Limb (tissue), 2 donors: ENCODE measurements around the gene CCDC92B.

Experiments used
- DNase-seq, 2 donors: peaks; one replicate each; pipeline ENCODE4 v3.0.0-alpha.2; 2016; ENCODE audit errors: extremely low spot score in 2 of 2

The CCDC92B gene

GRCh38 chr17:2778489-2778888, 29.0 kb upstream of the CCDC92B start:
- DNase-seq = no peak

GRCh38 chr17:2777242-2777867, 27.9 kb upstream of the CCDC92B start:
- no peak for DNase-seq

GRCh38 chr17:2776589-2777241, 27.3 kb upstream of the CCDC92B start:
- DNase-seq = no peak

DNA sequence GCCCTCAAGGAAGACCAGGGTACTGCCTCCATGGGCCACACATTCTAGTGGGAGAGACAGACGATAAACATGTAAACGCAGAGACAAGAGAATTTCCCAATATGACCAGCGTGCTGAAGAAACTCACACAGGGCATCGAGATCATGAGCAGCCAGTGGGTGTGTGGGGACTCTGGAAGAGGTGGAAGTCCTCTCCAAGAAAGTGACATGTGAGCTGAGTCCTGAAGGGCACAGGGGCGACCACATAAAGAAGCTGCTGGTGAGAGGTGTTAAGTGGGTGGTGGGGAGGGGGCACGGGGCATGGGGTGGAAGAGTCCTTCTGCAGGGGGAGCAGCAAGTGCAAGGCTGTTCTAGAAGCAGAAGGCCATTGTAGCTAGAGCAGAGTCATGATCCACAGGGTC, 25.8 kb upstream of the CCDC92B start:
- DNase-seq = no peak

- DNase-seq = no peak
Measured at GRCh38 chr17:2770129-2770528, 20.7 kb upstream of the CCDC92B start.

DNA sequence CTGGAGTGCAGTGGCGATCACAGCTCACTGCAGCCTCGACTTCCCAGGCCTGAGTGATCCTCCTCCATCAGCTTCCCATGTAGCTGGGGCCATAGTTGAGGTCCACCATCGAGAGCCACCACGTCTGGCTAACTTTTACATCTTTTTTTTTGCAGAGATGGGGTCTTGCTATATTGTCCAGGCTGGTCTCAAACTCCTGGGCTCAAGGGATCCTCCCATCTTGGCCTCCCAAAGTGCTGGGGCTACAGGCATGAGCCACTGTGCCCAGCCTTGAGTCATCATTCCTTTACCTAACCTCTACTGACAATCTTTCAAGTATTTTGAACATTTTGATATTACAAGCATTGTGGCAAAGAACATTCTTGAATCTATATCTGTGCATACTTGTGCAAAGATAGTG, 9.4 kb upstream of the CCDC92B start:
- DNase-seq = no peak

GRCh38 chr17:2755891-2756724, 6.7 kb upstream of the CCDC92B start:
- no peak for DNase-seq

DNA sequence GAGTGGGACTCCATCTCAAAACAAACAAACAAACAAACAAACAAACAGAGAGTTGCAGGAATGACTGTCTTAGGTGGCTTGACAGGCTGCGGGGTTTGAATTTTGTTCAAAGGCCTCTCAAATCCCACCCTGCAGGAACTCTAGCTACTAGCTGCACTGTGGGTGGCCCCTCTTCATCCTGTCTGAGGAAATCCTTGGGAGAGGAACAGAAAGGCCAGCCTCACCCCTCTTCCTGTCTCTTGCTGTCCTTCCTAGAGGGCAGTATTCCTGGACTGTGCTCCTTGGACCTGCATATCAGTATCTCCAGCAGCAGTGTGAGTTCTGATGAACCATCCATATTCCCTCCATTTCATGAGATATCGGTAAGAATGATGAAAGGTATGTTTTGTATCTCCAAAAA, 2.0 kb upstream of the CCDC92B start:
- no peak for DNase-seq

GRCh38 chr17:2750721-2751120, 1.3 kb upstream of the CCDC92B start:
- no peak for DNase-seq

DNA sequence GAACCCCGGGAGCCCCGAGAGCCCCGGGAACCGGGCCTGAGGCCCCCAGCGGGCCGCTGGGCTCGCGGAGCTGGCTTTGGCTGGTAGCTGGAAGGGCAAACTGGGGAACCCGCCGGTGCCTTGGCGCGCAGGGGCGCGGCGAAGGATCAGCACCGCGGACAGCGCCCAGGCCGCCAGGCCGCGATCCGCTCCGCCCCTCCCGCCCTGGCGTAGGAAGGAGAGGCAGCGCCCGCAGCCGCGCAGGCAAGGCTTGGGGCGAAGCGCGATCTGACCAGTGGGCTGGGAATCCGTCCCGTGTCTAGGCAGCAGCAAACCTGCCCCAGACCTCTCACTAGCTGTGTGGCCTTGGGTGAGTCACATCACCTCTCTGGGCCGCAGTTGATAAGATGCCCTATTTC, 331 bp upstream of the CCDC92B start:
- DNase-seq = peak; percentile 65 to 86

GRCh38 chr17:2745317-2746037, 4.0 kb downstream of the CCDC92B start:
- peak in 1 of 2 donors; percentile 65 for DNase-seq

GRCh38 chr17:2737693-2738092, 11.8 kb downstream of the CCDC92B start:
- no peak for DNase-seq

- no peak for DNase-seq
Measured at GRCh38 chr17:2736956-2737355, 12.5 kb downstream of the CCDC92B start.

- no peak for DNase-seq
Measured at GRCh38 chr17:2735896-2736295, 13.6 kb downstream of the CCDC92B start.

- DNase-seq = no peak
Measured at GRCh38 chr17:2734939-2735338, 14.5 kb downstream of the CCDC92B start.

DNA sequence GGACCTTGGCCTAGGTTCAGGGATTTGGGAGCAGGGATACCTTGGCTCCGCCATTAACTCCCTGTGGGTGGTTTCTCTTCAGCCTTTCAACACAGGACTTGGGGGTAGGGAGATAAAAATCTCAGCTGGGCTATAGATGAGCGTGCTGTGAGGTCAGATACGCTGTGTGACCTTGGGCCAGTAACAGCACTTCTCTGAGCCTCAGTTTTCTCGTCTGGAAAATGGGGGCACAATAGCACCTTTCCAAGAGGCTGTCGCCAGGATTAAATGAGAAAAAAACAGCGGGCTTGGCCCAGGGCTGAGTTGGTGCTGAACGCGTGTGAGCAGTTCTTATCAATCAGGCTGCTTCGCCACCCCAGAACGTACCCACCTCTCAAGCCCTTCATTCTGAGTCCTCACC, 17.6 kb downstream of the CCDC92B start:
- DNase-seq = no peak

DNA sequence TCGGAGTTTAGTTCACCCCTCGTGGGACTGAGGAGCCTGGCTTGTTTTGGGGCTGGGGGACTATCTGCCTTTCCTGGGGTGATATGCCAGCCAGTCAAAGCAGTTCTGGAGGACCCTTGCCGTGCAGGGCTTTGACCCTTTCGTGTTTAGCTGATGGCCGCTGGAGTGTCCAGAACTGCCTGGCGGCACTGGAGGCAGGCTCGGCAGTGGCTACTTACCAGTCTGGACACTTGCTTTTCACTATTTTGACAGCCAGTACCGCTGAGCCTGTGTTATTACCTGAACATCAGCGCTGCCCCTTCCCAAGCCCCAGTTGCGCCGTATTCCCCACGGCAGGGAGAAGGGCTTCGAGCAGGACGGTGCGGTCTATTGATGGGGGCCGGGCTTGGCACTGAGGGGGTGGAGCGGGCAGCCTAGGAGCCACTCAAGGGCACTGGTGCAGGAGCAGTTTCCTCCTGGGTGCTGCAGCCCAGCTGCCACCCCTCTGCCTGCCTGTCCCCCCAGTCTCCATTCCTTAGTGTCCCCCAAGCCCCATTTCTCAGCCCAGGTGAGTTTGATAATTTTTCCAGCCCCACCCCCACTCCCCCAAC, 18.6 kb downstream of the CCDC92B start:
- DNase-seq = no peak

GRCh38 chr17:2724784-2725164, 24.7 kb downstream of the CCDC92B start:
- DNase-seq = peak in 1 of 2 donors; percentile 17

DNA sequence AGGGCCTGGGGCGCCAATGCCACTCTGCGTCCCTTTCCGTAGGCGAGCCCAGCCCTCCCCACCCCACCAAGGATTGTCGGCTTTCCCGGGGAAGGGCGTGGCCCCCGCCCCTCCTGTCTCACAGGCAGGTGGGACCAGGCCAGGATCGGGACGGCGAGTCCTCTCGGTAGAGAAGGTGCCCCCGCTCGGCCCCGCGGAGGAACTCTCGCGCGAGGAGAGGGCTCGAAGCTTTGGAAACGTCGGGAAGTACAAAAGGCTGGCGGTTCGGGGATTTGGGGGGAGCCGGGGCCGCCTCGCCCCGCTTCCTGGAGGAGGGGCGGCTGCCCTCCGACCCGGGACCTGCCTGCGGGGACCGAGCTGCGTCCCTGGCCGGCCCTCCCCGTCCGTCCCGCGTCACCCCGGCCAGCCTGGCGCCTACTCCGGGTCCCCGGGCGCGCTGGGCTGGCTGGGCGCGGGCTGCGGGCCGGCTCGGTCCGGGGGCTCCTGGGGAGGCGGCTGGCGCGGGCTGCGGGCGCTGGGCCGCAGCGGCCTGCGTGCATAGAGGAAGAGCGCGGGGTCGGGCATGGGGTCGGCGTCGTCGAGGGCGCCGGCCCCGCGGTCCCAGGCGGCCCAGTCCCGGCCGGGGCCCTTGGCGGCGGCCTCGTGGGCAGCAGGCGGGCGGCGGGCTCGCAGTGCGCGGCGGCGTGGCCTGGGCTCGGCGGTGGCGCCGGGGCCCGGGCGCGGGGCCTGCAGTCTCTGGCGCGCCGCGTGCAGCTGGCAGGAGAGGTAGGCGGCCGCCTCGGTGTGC, 25.3 kb downstream of the CCDC92B start:
- DNase-seq = peak in 1 of 2 donors; percentile 74

GRCh38 chr17:2723505-2723996, 25.9 kb downstream of the CCDC92B start:
- no peak for DNase-seq

DNA sequence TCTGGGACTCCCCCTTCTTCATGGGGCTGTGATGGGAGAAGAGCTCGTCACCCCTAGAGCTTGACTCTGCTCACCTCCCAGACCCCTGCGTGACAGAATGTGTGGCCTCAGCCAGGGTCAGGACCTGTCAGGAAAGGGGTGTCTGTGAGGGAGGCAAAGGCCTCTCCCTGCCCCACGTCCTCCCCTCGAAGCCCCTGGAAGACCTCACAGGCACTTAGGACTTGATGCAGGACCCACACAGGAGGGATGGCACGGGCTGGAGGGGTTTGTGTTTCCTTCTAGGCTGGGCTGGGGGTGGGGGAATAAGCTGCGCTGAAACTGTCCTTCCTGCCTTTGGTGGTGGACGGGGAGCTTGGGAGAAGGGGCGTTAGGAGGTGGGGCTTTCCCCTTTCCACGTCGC, 26.8 kb downstream of the CCDC92B start:
- no peak for DNase-seq
